ENCODE results near the gene POC5. TPM values are rescaled to one million over a fixed set of nuclear protein-coding genes. Genes with fewer than 3 reads are reported as not detected.
"Not testable (repeated sequence)": the region's sequence is repeated elsewhere in the genome, so short reads cannot be mapped to it uniquely, and the experiment has no call there.

The POC5 gene
- total RNA-seq, 4 donors from 2014 or later, result 5.1 to 13.2 (median 10.3) TPM

DNA sequence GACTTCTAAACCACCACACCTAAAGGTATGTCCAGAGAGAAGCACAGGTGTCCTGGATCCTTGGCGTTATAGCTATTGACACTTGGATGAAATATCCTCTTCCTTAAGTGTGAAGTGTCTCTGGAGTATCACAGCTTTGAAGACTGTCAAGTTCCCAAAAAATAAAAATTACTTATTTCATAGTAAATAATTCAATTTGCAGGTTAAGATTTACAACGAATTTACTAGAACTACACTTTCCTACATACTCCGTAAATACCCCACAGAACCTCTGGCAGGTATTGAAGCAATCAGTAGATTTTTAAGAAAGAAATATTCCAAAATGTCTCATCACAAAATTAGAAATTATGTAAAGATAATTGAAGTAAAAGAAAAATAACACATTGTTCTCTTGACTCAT is 27.1 kb upstream of the POC5 start:
- 86% methylated on average over 3 of the region's 3 CpGs for WGBS, 2 donors
- no peak overlapping the region for H3K4me3 ChIP-seq (ENCODE audit: low read depth, poor library complexity, severe bottlenecking)
- intact Hi-C loops (cut with DNase I; ENCODE audit: low total_unique reads), result no loop called here
- TF ChIP-seq POLR2A (IDR thresholded peaks at IDR 0.05), result no peak
- TF ChIP-seq, protein P1, sequence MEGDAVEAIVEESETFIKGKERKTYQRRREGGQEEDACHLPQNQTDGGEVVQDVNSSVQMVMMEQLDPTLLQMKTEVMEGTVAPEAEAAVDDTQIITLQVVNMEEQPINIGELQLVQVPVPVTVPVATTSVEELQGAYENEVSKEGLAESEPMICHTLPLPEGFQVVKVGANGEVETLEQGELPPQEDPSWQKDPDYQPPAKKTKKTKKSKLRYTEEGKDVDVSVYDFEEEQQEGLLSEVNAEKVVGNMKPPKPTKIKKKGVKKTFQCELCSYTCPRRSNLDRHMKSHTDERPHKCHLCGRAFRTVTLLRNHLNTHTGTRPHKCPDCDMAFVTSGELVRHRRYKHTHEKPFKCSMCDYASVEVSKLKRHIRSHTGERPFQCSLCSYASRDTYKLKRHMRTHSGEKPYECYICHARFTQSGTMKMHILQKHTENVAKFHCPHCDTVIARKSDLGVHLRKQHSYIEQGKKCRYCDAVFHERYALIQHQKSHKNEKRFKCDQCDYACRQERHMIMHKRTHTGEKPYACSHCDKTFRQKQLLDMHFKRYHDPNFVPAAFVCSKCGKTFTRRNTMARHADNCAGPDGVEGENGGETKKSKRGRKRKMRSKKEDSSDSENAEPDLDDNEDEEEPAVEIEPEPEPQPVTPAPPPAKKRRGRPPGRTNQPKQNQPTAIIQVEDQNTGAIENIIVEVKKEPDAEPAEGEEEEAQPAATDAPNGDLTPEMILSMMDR (IDR thresholded peaks at IDR 0.05), result no peak
- no peak for DNase-seq (ENCODE audit: low spot score in 2 of 2)

DNA sequence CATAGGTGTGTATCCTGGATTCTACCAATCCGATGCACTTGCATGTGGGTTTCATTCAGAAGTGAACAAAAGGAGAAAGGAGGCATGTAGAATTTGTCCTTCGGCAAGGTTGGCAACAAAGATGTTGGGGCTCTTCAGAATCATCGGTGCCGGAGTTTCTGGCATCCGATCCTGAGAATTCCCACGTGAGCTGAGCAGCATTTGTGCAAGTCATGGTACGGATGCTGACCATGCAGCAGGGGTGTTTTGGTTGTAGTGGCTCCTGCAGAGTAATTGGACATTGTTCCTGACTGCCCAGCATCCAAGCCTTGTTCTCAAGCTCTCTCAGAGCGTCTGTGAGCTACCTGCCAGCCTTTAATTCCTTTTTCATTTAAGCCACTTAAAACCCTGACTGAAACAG is 19.0 kb upstream of the POC5 start:
- TF ChIP-seq POLR2A (IDR thresholded peaks at IDR 0.05), result no peak
- TF ChIP-seq, protein P1 (IDR thresholded peaks at IDR 0.05), result no peak
- DNase-seq (ENCODE audit: low spot score in 2 of 2), result no peak
- no peak overlapping the region for H3K4me3 ChIP-seq (ENCODE audit: low read depth, poor library complexity, severe bottlenecking)
- intact Hi-C loops (cut with DNase I; ENCODE audit: low total_unique reads), result no loop called here
- WGBS, 2 donors, result 79 to 80% methylated on average over 8 of the region's 8 CpGs

DNA sequence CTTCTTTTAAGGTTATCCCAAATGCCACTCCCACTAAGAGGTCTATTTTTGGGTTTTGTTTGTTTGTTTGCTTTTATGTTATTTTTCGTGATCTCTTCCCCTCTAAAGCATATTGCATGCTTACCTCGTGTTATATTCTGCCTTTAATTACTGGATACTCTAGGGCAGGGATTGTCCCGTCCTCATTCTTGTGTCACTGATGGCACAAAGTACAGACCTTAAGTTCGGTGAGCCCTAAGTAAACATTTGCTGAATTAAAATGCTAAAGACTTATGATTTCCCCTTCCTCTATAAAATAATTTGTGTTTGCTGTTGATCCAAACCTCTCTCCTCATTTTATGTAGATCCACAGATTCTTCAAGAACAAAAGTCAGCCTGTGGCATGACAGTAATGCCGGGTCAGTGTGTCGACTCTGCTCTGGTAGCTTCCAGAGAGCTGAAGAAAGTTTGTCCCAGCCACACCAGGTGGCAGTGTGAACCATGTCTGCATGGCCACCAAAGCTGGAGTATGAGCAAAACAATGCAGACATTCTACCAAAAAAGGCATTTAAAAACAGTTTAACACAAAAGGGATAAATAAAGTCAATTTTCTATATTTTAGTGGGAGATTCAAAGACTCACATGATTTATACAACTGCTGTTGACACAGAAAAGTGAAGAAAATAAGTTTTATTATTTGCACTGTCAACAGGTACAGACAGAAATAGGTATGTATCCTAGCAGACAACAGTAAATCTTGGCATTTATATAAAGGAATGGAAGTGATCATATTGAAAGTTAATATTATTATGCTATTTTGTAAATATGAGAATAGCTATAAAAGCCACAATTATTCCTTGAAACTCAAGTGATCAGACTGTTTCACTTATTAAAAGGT is 17.9 kb upstream of the POC5 start:
- intact Hi-C loops (cut with DNase I; ENCODE audit: low total_unique reads), result no loop called here
- no peak for DNase-seq (ENCODE audit: low spot score in 2 of 2)
- TF ChIP-seq, protein P1 (IDR thresholded peaks at IDR 0.05), result no peak
- no peak for TF ChIP-seq POLR2A (IDR thresholded peaks at IDR 0.05)
- 39 to 43% methylated on average over 6 of the region's 6 CpGs for WGBS, 2 donors
- no peak overlapping the region for H3K4me3 ChIP-seq (ENCODE audit: low read depth, poor library complexity, severe bottlenecking)

DNA sequence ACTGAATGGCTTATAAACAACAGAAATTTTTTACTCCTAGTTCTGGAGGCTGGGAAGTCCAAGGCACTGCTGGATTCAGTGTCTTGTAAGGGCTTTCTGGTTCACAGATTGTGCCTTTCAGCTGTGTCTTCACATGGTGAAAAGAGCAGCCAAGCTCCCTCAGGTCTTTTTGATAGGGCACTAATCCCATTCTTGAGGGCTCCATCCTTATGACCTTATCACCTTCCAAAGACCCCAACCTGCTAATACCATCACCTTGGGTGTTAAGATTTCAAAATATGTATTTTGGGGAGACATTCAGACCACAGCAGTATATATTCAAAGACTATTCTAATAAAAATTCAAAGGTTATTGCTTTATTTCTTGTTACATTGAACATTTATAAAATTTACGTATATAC is 16.5 kb upstream of the POC5 start:
- TF ChIP-seq, protein P1 (IDR thresholded peaks at IDR 0.05), result no peak
- no peak for TF ChIP-seq POLR2A (IDR thresholded peaks at IDR 0.05)
- intact Hi-C loops (cut with DNase I; ENCODE audit: low total_unique reads), result no loop called here
- no peak overlapping the region for H3K4me3 ChIP-seq (ENCODE audit: low read depth, poor library complexity, severe bottlenecking)
- DNase-seq (ENCODE audit: low spot score in 2 of 2), result no peak
- 93 to 95% methylated on average over 1 of the region's 1 CpG for WGBS, 2 donors

DNA sequence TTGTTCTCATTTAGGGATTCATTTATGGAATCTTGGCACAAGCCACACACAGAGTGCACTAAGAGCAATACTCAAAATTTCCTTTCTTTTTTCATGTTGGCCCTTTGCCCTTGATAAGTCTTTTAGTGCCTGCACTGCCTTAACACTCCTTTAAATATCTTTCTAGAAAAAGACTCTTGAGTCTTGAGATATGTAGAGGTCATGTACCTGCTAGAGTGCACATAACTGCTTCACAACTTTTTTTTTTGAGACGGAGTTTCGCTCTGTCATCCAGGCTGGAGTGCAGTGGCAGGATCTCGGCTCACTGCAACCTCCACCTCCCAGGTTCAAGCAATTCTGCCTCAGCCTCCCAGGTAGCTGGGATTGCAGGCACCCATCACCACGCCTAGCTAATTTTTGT is 14.3 kb upstream of the POC5 start:
- intact Hi-C loops (cut with DNase I; ENCODE audit: low total_unique reads); H3K4me3 ChIP-seq (ENCODE audit: low read depth, poor library complexity, severe bottlenecking); DNase-seq (ENCODE audit: low spot score in 2 of 2): not testable (repeated sequence)
- 92 to 94% methylated on average over 4 of the region's 4 CpGs for WGBS, 2 donors

DNA sequence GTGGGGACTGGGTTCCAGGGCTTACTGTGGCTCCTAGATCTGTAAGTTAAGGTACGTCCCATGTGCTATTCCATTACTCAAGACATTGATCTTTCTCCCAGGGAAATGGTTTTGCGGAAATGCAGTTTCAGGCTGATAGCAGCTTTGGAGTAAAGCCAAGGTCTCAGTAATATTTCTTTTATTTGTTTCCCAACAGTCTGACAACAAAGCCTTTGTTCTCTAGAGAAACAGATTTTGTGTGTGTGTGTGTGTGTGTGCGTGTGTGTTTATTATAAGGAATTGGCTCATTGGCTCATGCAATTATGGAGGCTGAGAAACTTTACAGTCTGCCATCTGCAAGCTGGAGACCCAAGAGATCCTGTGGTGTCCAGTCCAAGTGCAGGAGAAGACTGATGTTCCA is 12.1 kb upstream of the POC5 start:
- no peak overlapping the region for H3K4me3 ChIP-seq (ENCODE audit: low read depth, poor library complexity, severe bottlenecking)
- WGBS, 2 donors, result 66 to 68% methylated on average over 3 of the region's 3 CpGs
- TF ChIP-seq, protein P1 (IDR thresholded peaks at IDR 0.05), result no peak
- no peak for TF ChIP-seq POLR2A (IDR thresholded peaks at IDR 0.05)
- no peak for DNase-seq (ENCODE audit: low spot score in 2 of 2)
- intact Hi-C loops (cut with DNase I; ENCODE audit: low total_unique reads), result no loop called here

Data from lower leg skin (tissue), 4 donors.